HUDEP-2 (cell line): ENCODE data around the gene KIAA0753.
"Not testable (repeated sequence)": the region's sequence is repeated elsewhere in the genome, so short reads cannot be mapped to it uniquely, and the experiment has no call there.

Experiments
- DNase-seq, 76 experiments: peaks; one replicate each; lab custom pipeline; 2025; ENCODE audit not compliant: unreplicated experiment in 76 of 76; lab: John Stamatoyannopoulos, UW

The KIAA0753 gene

GRCh38 chr17:6669479-6670212, 29.1 kb upstream of the KIAA0753 start:
- no peak for DNase-seq

DNA sequence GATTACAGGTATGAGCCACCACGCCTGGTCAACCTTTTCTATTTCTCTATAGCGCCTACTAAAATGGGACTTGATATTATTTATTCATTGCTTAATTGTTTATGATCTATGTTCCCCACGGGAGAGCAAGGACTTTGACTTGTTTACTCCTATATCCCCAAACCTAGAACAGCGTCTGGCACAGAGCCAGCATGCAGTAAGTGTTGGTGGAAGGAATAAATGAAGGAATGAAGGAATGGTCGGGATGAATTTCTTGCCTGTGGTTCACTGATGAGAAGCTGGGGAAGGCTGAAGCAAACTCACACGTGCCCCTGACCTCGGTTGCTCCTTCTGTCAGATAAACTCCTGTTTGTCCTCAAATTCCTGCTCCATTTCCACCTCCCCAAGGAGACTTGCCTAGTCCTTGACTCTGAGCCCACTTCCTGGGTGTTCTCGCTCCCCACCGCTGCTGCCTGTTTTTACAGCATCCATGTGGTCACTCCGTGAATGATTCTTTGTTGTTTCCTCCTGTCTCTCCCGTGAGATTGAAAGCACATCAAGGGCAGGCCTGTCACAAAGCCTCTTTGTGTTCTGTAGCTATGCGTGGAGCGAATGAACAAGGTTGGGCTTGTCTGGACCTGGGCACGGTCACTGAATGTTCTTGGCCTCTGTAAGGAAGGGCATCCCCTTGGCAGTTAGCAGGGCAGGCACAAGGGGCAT, 28.4 kb upstream of the KIAA0753 start:
- no peak for DNase-seq

DNA sequence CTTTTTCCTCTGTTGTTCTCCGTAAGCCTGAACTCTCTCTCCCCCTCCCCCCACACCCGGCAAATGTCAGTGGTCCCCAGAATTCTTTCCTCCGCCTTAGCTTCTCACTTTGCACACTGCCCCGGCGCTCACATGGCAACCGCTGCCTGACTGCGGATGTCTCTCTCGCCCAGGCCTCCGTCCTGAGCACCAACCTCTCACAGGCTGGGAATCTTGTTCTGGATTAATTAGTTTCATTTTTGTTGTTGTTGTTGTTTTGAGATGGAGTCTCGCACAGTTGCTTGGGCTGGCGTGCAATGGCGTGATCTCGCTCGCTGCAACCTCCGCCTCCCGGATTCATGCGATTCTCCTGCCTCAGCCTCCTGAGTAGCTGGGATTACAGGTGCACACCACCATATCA, 27.7 kb upstream of the KIAA0753 start:
- DNase-seq = no peak

GRCh38 chr17:6667516-6667915, 27.0 kb upstream of the KIAA0753 start:
- no peak for DNase-seq

GRCh38 chr17:6666557-6666956, 26.0 kb upstream of the KIAA0753 start:
- DNase-seq = no peak

- DNase-seq = peak in 61 of 76 experiments; percentile 5 to 73 (median 39)
These were observed 25.6 kb upstream of the KIAA0753 start for GRCh38 chr17:6666077-6666521.

GRCh38 chr17:6663200-6663599, 22.7 kb upstream of the KIAA0753 start:
- not testable (repeated sequence) for DNase-seq

- DNase-seq = no peak
These were observed 20.9 kb upstream of the KIAA0753 start for GRCh38 chr17:6661464-6661848.

GRCh38 chr17:6660805-6661463, 20.4 kb upstream of the KIAA0753 start:
- DNase-seq = no peak

DNA sequence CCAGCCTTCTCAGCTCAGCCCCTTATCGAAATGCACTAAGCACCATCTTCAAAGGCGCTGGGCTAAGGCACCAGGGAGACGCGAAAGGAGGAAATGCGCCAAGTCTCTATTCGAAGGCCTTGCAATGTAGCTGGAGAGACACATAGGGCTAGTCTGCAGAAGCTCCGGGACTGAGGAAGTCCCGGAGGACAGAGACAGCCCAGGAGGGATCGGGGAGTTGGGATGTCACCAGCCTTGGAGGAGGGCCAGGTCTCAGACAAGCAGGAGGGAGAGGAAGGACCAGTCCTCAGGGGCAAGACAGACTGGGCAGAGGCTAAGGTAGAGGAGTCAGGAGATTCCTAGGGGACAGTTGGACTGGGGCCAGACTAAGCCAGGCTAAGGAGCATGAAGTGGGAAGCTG, 19.6 kb upstream of the KIAA0753 start:
- no peak for DNase-seq

- DNase-seq = not testable (repeated sequence)
These were observed 17.9 kb upstream of the KIAA0753 start for GRCh38 chr17:6658411-6658810.

- no peak for DNase-seq
These were observed 17.2 kb upstream of the KIAA0753 start for GRCh38 chr17:6657633-6658287.

GRCh38 chr17:6656797-6657632, 16.5 kb upstream of the KIAA0753 start:
- DNase-seq = not testable (repeated sequence)

DNA sequence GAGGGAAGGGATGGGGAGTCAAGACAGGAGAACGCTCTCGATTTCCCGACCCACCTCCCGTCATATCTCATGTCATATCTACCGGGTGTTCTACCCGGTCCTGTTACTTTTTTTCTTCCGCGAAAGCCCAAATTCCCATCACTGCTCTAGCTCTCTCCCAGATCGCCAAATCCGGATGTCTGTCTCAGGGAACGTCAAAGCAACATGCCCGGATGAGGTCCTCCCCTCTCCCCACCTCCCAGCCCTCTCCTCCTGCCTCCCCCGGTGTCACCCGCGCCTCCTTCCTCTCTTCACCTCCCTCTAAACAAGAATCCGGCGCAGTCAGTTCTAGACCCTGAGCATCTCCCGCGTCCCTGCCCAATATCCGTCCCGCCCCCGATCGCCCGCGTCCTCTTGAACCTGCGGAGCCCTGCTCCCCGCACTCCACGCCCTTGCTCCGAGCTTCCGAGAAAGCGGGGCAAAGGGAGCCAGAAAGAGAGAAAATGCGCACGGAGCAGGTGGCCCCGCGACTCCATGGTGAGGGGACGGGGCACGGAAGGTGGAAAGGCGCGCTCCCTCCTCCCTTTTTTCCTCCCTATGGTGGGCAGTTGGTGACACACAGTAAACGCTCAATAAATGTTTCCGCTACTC, 15.3 kb upstream of the KIAA0753 start:
- DNase-seq = not testable (repeated sequence)

- no peak for DNase-seq
These were observed 14.6 kb upstream of the KIAA0753 start for GRCh38 chr17:6654841-6655731.

DNA sequence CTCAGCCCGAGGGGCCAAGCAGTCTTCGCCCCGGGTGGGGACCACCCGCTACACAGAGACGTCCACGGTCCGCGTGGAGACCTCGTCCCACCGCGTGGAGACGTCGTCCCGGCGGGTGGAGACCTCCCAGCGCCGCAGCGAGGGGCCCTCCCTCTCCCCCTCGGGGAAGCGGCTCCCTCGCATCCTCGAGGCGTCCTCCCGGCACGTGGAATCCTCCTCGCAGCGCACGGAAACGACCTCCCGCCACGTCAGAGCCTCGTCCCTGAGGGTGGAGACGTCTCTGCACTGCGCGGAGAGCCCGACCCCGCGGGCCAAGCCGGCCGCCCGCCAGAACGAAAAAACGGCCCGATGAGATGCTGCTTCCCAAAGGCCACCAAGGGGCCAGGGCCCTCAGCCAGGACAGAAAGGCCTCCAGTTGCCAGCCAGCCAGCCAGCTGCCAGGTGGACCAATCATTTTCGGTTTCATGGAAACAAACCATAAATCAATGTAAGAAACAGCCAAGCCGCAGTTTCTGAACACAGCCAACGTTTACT, 11.5 kb upstream of the KIAA0753 start:
- DNase-seq = peak in 28 of 76 experiments; percentile 7 to 55 (median 26)

DNA sequence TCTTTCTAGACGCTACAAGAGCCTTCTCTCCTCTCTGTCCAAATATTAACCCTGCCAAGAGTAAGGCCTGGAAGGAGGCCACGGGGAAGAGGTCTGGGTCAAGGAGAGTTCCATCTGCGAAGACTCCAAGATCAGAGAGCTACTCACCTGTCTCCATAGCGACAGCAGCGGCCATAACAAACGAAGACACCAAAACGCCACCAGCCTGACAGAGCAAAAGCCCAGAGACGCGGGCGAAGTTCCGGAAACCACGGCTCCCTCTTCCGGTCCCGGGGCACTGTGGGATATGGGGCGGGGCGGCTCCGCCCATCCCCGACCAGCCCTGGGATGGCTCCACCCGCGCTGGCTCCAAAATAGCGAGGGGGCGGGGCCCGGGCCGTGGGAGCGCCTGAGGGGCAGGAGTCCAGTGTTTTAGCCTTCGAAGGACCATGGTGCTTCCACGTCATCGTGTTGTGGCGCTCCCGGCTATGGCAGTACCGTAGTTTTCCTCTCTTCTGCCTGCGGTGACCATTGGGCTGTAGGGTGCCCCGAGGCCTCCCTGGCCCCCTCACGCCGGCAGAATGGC, 10.9 kb upstream of the KIAA0753 start, which contains the start of the genes C17orf100 and MED31:
TSS of gene C17orf100 (plus strand) at position 409 of the 565 bp plus-strand sequence. CDS start at position 561, 152 bp downstream.
TSS of gene MED31 (minus strand) at position 252 of the 565 bp plus-strand sequence. CDS start at position 175, 77 bp downstream.
- peak in 74 of 76 experiments; percentile 33 to 97 (median 89) for DNase-seq

- peak in 16 of 76 experiments; percentile 11 to 36 (median 27) for DNase-seq
These were observed 7.7 kb upstream of the KIAA0753 start for GRCh38 chr17:6648181-6648580.
